Stomach smooth muscle (tissue), 2 donors: ENCODE measurements around the gene C10orf90.

ENCODE experiments used
- H3K27ac ChIP-seq: one replicate; pipeline ENCODE4 v1.7.0; 2013; ENCODE audit warnings: mild to moderate bottlenecking, low read length, inconsistent platforms
- H3K27me3 ChIP-seq, 2 donors: one replicate each; pipeline ENCODE4 v1.7.0; 2013; ENCODE audit warnings: low read length in 2 of 2; ENCODE audit not compliant: insufficient read depth in 2 of 2, control insufficient read depth in 1 of 2
- H3K36me3 ChIP-seq, 2 donors: one replicate each; pipeline ENCODE4 v1.7.0; 2013; ENCODE audit warnings: low read length in 2 of 2; ENCODE audit not compliant: control insufficient read depth in 2 of 2, insufficient read depth in 2 of 2
- H3K4me1 ChIP-seq: one replicate; pipeline ENCODE4 v1.7.0; 2013; ENCODE audit warnings: low read length; ENCODE audit not compliant: control insufficient read depth, insufficient read depth
- H3K4me3 ChIP-seq, 2 donors: one replicate each; pipeline ENCODE4 v1.7.0; 2013; ENCODE audit warnings: low read length in 2 of 2
- H3K9ac ChIP-seq, 2 donors: one replicate each; pipeline ENCODE4 v1.7.0; 2013; ENCODE audit warnings: low read length in 2 of 2, mild to moderate bottlenecking in 1 of 2
- H3K9me3 ChIP-seq, 2 donors: one replicate each; pipeline ENCODE4 v1.7.0; 2013; ENCODE audit warnings: low read length in 2 of 2; ENCODE audit not compliant: control insufficient read depth in 2 of 2
- donor health status: healthy.
- donor health status: Pancreatic carcinoma.

C10orf90 gene

GRCh38 chr10:126454045-126454751, 216.3 kb downstream of the C10orf90 start:
- no peaks in the 10 kb centered on the region for H3K4me1 ChIP-seq
- no peak overlapping the region for H3K9ac ChIP-seq
- no peak overlapping the region for H3K4me3 ChIP-seq
- no peaks in the 10 kb centered on the region for H3K36me3 ChIP-seq
- peaks cover 0 to 4% of the 10 kb centered on the region in 2 donors for H3K27me3 ChIP-seq
- no peaks in the 10 kb centered on the region for H3K9me3 ChIP-seq
- no peak overlapping the region for H3K27ac ChIP-seq

- H3K9ac ChIP-seq, result no peak overlapping the region
- no peaks in the 10 kb centered on the region for H3K36me3 ChIP-seq
- no peak overlapping the region for H3K27ac ChIP-seq
- no peaks in the 10 kb centered on the region for H3K9me3 ChIP-seq
- no peak overlapping the region for H3K4me3 ChIP-seq
- H3K27me3 ChIP-seq, result peaks cover 0 to 4% of the 10 kb centered on the region in 2 donors
- no peaks in the 10 kb centered on the region for H3K4me1 ChIP-seq
Observed at GRCh38 chr10:126452245-126452644, 218.2 kb downstream of the C10orf90 start.

GRCh38 chr10:126448091-126448490, 222.4 kb downstream of the C10orf90 start:
- no peak overlapping the region for H3K27ac ChIP-seq
- H3K4me1 ChIP-seq, result no peaks in the 10 kb centered on the region
- no peak overlapping the region for H3K9ac ChIP-seq
- no peaks in the 10 kb centered on the region for H3K27me3 ChIP-seq
- no peak overlapping the region for H3K4me3 ChIP-seq
- no peaks in the 10 kb centered on the region for H3K9me3 ChIP-seq
- H3K36me3 ChIP-seq, result no peaks in the 10 kb centered on the region

GRCh38 chr10:126439942-126440341, 230.6 kb downstream of the C10orf90 start:
- peaks cover 0 to 2% of the 10 kb centered on the region in 2 donors for H3K27me3 ChIP-seq
- H3K36me3 ChIP-seq, result no peaks in the 10 kb centered on the region
- no peak overlapping the region for H3K4me3 ChIP-seq
- no peak overlapping the region for H3K27ac ChIP-seq
- H3K4me1 ChIP-seq, result no peaks in the 10 kb centered on the region
- peaks cover 8% of the 10 kb centered on the region in 2 donors for H3K9me3 ChIP-seq
- H3K9ac ChIP-seq, result no peak overlapping the region

- Histone ChIP-seq H3K4me3 (no peak overlapping the region), H3K27me3 (peaks cover 2 to 3% of the 10 kb centered on the region in 2 donors), H3K27ac (no peak overlapping the region), H3K36me3 (no peaks in the 10 kb centered on the region), H3K9me3 (peaks cover 8% of the 10 kb centered on the region in 2 donors), H3K4me1 (no peaks in the 10 kb centered on the region), H3K9ac (no peak overlapping the region)
Observed at GRCh38 chr10:126438407-126438783, 232.1 kb downstream of the C10orf90 start.

GRCh38 chr10:126437635-126438406, 232.7 kb downstream of the C10orf90 start:
- no peaks in the 10 kb centered on the region for H3K36me3 ChIP-seq
- peaks cover 2 to 3% of the 10 kb centered on the region in 2 donors for H3K27me3 ChIP-seq
- no peak overlapping the region for H3K27ac ChIP-seq
- no peak overlapping the region for H3K9ac ChIP-seq
- H3K4me3 ChIP-seq, result no peak overlapping the region
- H3K4me1 ChIP-seq, result no peaks in the 10 kb centered on the region
- peaks cover 8% of the 10 kb centered on the region in 2 donors for H3K9me3 ChIP-seq

- H3K9ac ChIP-seq, result no peak overlapping the region
- H3K4me1 ChIP-seq, result no peaks in the 10 kb centered on the region
- peaks cover 8% of the 10 kb centered on the region in 2 donors for H3K9me3 ChIP-seq
- H3K36me3 ChIP-seq, result no peaks in the 10 kb centered on the region
- H3K27ac ChIP-seq, result no peak overlapping the region
- peaks cover 2 to 3% of the 10 kb centered on the region in 2 donors for H3K27me3 ChIP-seq
- no peak overlapping the region for H3K4me3 ChIP-seq
Observed at GRCh38 chr10:126434235-126434634, 236.3 kb downstream of the C10orf90 start.

- Histone ChIP-seq H3K4me3 (no peak overlapping the region), H3K9ac (no peak overlapping the region), H3K36me3 (no peaks in the 10 kb centered on the region), H3K27me3 (peaks cover 2 to 3% of the 10 kb centered on the region in 2 donors), H3K9me3 (peaks cover 0 to 4% of the 10 kb centered on the region in 2 donors), H3K4me1 (no peaks in the 10 kb centered on the region), H3K27ac (no peak overlapping the region)
Observed at GRCh38 chr10:126433351-126433750, 237.1 kb downstream of the C10orf90 start.

GRCh38 chr10:126432507-126432906, 238.0 kb downstream of the C10orf90 start:
- Histone ChIP-seq H3K27me3 (peaks cover 0 to 3% of the 10 kb centered on the region in 2 donors), H3K9ac (no peak overlapping the region), H3K27ac (no peak overlapping the region)

GRCh38 chr10:126431816-126432215, 238.7 kb downstream of the C10orf90 start:
- no peak overlapping the region for H3K4me3 ChIP-seq
- no peaks in the 10 kb centered on the region for H3K36me3 ChIP-seq
- H3K9ac ChIP-seq, result no peak overlapping the region
- no peak overlapping the region for H3K27ac ChIP-seq
- peaks cover 2 to 3% of the 10 kb centered on the region in 2 donors for H3K27me3 ChIP-seq
- peaks cover 0 to 4% of the 10 kb centered on the region in 2 donors for H3K9me3 ChIP-seq
- H3K4me1 ChIP-seq, result no peaks in the 10 kb centered on the region

More at GRCh38 chr10:126432507-126432906, 238.0 kb downstream of the C10orf90 start:
- Histone ChIP-seq H3K9me3 (peaks cover 0 to 4% of the 10 kb centered on the region in 2 donors), H3K36me3 (no peaks in the 10 kb centered on the region), H3K4me1 (no peaks in the 10 kb centered on the region), H3K4me3 (no peak overlapping the region)

- no peak overlapping the region for H3K9ac ChIP-seq
- no peak overlapping the region for H3K27ac ChIP-seq
- no peaks in the 10 kb centered on the region for H3K36me3 ChIP-seq
- H3K27me3 ChIP-seq, result peaks cover 2 to 3% of the 10 kb centered on the region in 2 donors
- no peaks in the 10 kb centered on the region for H3K4me1 ChIP-seq
- peaks cover 0 to 3% of the 10 kb centered on the region in 2 donors for H3K9me3 ChIP-seq
- H3K4me3 ChIP-seq, result no peak overlapping the region
Observed at GRCh38 chr10:126430512-126430911, 240.0 kb downstream of the C10orf90 start.
